GM20000 (cell line): ENCODE results near the gene NPLOC4.

ENCODE experiments used
- DNase-seq: peaks from one replicate; pipeline ENCODE4 v3.0.0; 2012; ENCODE audit warnings: low spot score
- TF ChIP-seq, protein P1 (sequence below): IDR thresholded peaks from 2 replicates; pipeline ENCODE4 v1.5.1; 2012; ENCODE audit warnings: mild to moderate bottlenecking, control low read depth; ENCODE audit errors: extremely low read depth, missing control alignments

NPLOC4 gene

DNA sequence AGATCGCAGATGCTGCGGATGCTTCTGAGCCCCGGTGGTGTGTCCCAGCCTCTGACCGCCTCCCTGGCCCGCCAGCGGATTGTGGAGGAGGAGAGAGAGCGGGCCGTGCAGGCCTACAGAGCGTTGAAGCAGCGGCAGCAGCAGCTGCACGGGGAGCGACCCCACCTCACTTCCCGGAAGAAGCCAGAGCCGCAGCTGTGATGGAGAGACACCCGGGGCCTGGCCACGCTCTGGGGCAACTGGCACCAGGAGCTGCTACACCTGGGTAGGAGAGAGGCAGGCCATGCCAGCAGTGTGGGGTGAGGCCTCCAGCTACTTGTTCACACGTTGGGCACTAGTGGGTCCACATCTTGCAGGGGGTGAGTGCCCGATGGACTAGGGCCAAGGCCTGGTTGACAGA is 35.6 kb upstream of the NPLOC4 start:
- TF ChIP-seq, protein P1, sequence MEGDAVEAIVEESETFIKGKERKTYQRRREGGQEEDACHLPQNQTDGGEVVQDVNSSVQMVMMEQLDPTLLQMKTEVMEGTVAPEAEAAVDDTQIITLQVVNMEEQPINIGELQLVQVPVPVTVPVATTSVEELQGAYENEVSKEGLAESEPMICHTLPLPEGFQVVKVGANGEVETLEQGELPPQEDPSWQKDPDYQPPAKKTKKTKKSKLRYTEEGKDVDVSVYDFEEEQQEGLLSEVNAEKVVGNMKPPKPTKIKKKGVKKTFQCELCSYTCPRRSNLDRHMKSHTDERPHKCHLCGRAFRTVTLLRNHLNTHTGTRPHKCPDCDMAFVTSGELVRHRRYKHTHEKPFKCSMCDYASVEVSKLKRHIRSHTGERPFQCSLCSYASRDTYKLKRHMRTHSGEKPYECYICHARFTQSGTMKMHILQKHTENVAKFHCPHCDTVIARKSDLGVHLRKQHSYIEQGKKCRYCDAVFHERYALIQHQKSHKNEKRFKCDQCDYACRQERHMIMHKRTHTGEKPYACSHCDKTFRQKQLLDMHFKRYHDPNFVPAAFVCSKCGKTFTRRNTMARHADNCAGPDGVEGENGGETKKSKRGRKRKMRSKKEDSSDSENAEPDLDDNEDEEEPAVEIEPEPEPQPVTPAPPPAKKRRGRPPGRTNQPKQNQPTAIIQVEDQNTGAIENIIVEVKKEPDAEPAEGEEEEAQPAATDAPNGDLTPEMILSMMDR = no peak
- no peak for DNase-seq

DNA sequence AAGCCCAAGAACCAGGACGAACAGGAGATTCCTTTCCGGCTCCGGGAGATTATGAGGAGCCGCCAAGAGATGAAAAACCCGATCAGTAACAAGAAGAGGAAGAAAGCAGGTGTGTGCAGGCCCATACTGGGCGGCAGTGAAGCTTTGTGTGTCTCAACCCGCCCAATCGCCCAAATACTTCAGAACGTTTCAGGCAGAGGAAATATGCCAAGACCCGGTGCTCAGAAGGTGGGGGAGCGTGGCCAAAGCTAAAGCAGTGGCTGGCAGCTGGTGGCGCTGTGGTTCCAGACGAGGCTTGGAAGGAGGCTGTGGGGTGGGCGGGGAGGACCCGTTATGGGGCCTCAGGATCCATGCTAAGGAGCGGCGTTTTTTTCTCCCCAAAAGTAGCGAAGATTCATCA is 30.8 kb upstream of the NPLOC4 start:
- no peak for DNase-seq
- TF ChIP-seq, protein P1 = no peak

DNA sequence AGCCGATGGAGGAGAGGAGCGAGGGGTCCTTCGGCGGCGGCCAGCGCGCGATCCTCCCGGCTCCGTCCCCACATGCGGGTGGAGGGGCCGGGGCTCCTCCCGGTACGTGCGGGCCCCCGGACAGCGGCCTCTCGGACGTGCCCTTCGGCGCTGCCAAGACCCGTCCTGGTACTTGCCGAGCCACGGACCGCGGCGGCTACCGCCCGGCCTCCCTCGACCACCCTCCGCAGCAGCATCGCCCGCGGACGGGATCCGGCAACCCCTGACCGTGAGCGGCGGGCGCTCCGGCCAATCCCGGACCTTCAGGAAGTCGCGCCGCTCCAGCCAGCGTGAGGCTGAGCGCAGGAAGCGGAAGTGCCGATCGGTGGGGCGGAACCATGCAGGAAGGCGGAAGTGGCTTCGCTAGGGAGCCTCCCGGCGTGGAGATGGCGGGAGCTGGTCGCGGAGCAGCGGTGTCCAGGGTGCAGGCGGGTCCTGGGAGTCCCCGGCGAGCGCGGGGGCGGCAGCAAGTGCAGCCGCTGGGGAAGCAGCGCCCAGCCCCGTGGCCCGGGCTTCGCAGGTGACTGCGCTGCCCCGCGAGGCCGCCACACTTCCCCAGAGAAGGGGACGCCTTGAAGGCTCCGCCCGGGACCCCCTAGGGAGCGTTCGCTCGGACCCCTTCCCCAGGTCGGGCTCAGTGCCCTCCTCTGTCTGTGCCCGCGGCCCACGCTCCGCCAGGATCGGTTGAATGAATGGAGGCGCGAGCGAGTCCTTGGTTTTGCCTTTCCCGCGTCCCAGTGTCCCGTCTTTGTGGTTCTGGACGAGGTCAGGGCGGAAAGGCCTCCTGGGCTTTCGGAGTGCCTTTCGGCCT is 29.7 kb upstream of the NPLOC4 start, which contains the start of the genes CCDC137 and OXLD1:
TSS of gene CCDC137 (plus strand) at position 396 of the 850 bp plus-strand sequence. CDS start at position 426, 30 bp downstream.
TSS of gene OXLD1 (minus strand) at position 264 of the 850 bp plus-strand sequence. CDS start at position 236, 28 bp downstream.
- DNase-seq = peak; percentile 99
- TF ChIP-seq, protein P1 = no peak

DNA sequence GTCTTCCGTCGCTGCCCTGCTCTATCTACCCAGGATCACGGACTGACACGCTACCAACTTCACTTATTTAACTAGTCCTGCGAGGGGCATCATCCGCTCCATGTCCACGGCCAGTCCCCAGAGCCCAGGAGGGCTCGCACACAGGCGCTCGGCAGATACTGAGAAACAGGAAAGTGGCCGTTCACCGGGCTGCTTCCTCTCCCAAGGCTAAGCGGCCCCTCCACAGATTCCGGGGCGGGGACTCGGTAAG is 29.1 kb upstream of the NPLOC4 start:
- TF ChIP-seq, protein P1 = no peak
- no peak for DNase-seq

DNA sequence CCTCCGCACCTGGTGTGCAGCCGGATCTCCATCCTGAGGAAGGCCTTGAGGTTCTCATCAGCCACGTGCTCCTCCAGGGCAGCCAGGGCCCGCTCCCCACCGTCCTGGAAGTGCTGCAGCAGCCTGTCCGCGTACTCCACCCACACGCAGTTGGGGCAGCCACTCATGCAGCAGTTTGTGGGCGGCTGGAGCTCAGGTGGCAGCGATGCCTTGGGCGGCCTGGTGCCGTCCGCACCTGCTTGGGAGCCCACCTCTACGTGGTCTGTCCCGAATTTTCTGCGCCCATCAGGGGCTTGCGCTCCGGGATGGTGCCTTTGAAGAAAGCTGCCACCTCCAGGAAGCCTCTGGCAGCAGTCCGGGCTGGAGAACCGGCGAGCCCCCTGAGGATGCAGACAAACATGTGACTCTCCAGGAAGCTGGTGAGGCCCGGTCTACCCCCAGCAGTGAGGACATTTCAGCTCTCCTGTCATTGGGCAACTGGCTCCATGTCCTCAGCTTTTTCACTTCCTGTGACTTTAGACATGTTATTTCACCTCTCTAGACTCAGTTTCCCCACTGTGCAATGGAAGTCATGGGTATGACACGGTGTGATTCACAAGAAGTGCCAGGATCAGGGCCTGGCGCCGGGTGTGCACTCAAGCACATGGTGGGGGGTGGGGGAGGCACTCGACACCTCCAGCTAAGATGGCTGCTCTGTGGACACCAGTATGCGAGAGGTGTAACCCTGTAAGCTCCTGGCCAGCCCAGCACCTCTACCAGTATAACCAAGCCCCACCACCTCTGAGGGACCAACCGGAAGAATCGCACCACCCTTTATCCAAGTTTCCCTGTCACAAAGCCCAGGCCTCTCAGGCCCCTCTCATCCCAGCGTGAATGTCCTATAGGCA is 28.5 kb upstream of the NPLOC4 start:
- TF ChIP-seq, protein P1 = no peak
- DNase-seq = peak; percentile 68

DNA sequence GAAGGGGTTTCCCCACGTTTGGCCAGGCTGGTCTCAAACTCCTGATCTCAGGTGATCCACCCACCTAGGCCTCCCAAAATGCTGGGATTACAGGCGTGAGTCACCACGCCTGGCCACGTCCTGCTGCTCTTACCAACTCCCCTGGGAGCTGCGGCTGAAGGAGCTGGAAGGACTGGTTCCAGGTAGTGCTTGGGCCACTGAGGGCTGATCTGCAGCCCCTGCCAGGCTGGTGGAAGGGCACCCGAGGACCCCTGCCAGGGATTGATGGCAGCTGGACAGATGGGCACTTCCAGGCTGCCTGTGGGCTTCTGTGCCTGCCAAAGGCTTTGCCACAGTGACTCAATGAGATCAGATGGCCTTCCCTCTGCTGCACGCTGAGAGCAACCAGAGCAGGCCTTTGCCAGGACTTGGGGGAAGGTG is 27.1 kb upstream of the NPLOC4 start:
- DNase-seq = no peak
- TF ChIP-seq, protein P1 = no peak

DNA sequence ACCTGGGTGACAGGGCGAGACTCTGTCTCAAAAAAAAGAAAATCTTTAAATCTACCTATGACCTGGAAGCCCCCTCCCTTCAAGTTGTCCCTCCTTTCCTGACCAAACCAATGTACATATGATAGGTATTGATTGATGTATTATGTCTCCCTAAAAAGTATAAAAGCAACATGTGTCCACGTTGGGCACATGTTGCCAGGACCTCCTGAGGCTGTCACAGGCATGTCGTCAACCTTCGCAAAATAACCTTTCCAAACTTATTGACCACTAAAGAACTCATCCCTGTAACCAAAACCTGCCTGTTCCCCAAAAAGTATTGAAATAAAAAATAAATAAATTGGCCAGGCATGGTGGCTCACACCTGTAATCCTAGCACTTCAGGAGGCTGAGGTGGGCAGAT is 25.1 kb upstream of the NPLOC4 start:
- DNase-seq = no peak
- TF ChIP-seq, protein P1 = no peak
